Measurements from ENCODE around the gene DAGLB. TPM values are rescaled to one million over a fixed set of nuclear protein-coding genes. Genes with fewer than 3 reads are reported as not detected.
"Not testable (repeated sequence)": the region's sequence is repeated elsewhere in the genome, so short reads cannot be mapped to it uniquely, and the experiment has no call there.

DAGLB gene
- polyA plus RNA-seq, 3 donors from 2014 or later = 6.0 to 12.6 (median 7.4) TPM

- Mint-ChIP-seq H3K27ac (peak overlapping the region in 2 of 6 donors; percentile 28 to 49), H3K4me3 (peak overlapping the region in 2 of 5 donors; percentile 38 to 40), H3K4me1 (peaks cover 13 to 18% of the 10 kb centered on the region in 2 donors)
- not testable (repeated sequence) for H3K9me3 Mint-ChIP-seq; H3K36me3 Mint-ChIP-seq; H3K27me3 Mint-ChIP-seq (ENCODE audit: low read depth in 3 of 3); DNase-seq
Observed at GRCh38 chr7:6450591-6450990, 2.8 kb upstream of the DAGLB start.

- DNase-seq; H3K27me3 Mint-ChIP-seq (ENCODE audit: low read depth in 3 of 3); H3K27ac Mint-ChIP-seq; H3K9me3 Mint-ChIP-seq; H3K36me3 Mint-ChIP-seq: not testable (repeated sequence)
- Mint-ChIP-seq H3K4me3 (peak overlapping the region in 1 of 5 donors; percentile 50), H3K4me1 (peaks cover 20% of the 10 kb centered on the region in 2 donors)
Observed at GRCh38 chr7:6449884-6450283, 2.1 kb upstream of the DAGLB start.

- DNase-seq = peak in 1 of 3 donors; percentile 4
- Mint-ChIP-seq H3K4me1 (peaks cover 20 to 22% of the 10 kb centered on the region in 2 donors), H3K36me3 (peaks cover 0 to 10% (median 4%) of the 10 kb centered on the region in 3 donors), H3K9me3 (no peaks in the 10 kb centered on the region), H3K4me3 (peak overlapping the region; percentile 59 to 92 (median 61)), H3K27me3 (ENCODE audit: low read depth in 3 of 3) (peaks cover 8 to 10% (median 9%) of the 10 kb centered on the region in 3 donors), H3K27ac (peak overlapping the region in 5 of 6 donors; percentile 23 to 81 (median 62))
Observed at GRCh38 chr7:6448943-6449543, 1.3 kb upstream of the DAGLB start.

GRCh38 chr7:6446838-6447580, 745 bp downstream of the DAGLB start:
- H3K27ac Mint-ChIP-seq = peak overlapping the region; percentile 92 to 96 (median 95)
- peaks cover 30 to 36% of the 10 kb centered on the region in 2 donors for H3K4me1 Mint-ChIP-seq
- peaks cover 8 to 10% (median 9%) of the 10 kb centered on the region in 3 donors for H3K27me3 Mint-ChIP-seq (ENCODE audit: low read depth in 3 of 3)
- peak overlapping the region; percentile 92 to 96 (median 93) for H3K4me3 Mint-ChIP-seq
- peaks cover 11 to 14% (median 14%) of the 10 kb centered on the region in 3 donors for H3K36me3 Mint-ChIP-seq
- no peaks in the 10 kb centered on the region for H3K9me3 Mint-ChIP-seq
- DNase-seq = peak in 1 of 3 donors; percentile 26

GRCh38 chr7:6444516-6445269, 3.1 kb downstream of the DAGLB start:
- peaks cover 8 to 9% (median 8%) of the 10 kb centered on the region in 3 donors for H3K27me3 Mint-ChIP-seq (ENCODE audit: low read depth in 3 of 3)
- no peaks in the 10 kb centered on the region for H3K9me3 Mint-ChIP-seq

GRCh38 chr7:6443372-6443941, 4.3 kb downstream of the DAGLB start:
- Mint-ChIP-seq H3K4me1 (peaks cover 39 to 48% of the 10 kb centered on the region in 2 donors), H3K27me3 (ENCODE audit: low read depth in 3 of 3) (peaks cover 7 to 9% (median 8%) of the 10 kb centered on the region in 3 donors), H3K4me3 (no peak overlapping the region), H3K27ac (peak overlapping the region in 1 of 6 donors; percentile 55), H3K36me3 (peaks cover 11 to 15% (median 14%) of the 10 kb centered on the region in 3 donors), H3K9me3 (no peaks in the 10 kb centered on the region)
- DNase-seq = no peak

More at GRCh38 chr7:6444516-6445269, 3.1 kb downstream of the DAGLB start:
- peak overlapping the region in 1 of 6 donors; percentile 39 for H3K27ac Mint-ChIP-seq
- peaks cover 11 to 15% (median 14%) of the 10 kb centered on the region in 3 donors for H3K36me3 Mint-ChIP-seq
- H3K4me1 Mint-ChIP-seq = peaks cover 34 to 43% of the 10 kb centered on the region in 2 donors
- DNase-seq = no peak
- peak overlapping the region in 2 of 5 donors; percentile 57 to 68 for H3K4me3 Mint-ChIP-seq

- Mint-ChIP-seq H3K27ac (no peak overlapping the region), H3K4me3 (no peak overlapping the region), H3K4me1 (peaks cover 36 to 46% of the 10 kb centered on the region in 2 donors), H3K36me3 (peaks cover 11 to 15% (median 14%) of the 10 kb centered on the region in 3 donors), H3K9me3 (no peaks in the 10 kb centered on the region), H3K27me3 (ENCODE audit: low read depth in 3 of 3) (no peaks in the 10 kb centered on the region)
- DNase-seq = no peak
Observed at GRCh38 chr7:6442114-6442513, 5.6 kb downstream of the DAGLB start.

GRCh38 chr7:6440381-6440780, 7.4 kb downstream of the DAGLB start:
- Mint-ChIP-seq H3K4me1 (peaks cover 41 to 48% of the 10 kb centered on the region in 2 donors), H3K27me3 (ENCODE audit: low read depth in 3 of 3) (peaks cover 0 to 1% (median 0%) of the 10 kb centered on the region in 3 donors), H3K36me3 (peaks cover 11 to 13% (median 11%) of the 10 kb centered on the region in 3 donors), H3K4me3 (no peak overlapping the region), H3K27ac (no peak overlapping the region), H3K9me3 (no peaks in the 10 kb centered on the region)
- DNase-seq = no peak

- Mint-ChIP-seq H3K36me3 (peaks cover 2 to 12% (median 7%) of the 10 kb centered on the region in 3 donors), H3K4me3 (no peak overlapping the region), H3K9me3 (no peaks in the 10 kb centered on the region), H3K4me1 (peaks cover 37% of the 10 kb centered on the region in 2 donors), H3K27me3 (ENCODE audit: low read depth in 3 of 3) (peaks cover 0 to 3% (median 0%) of the 10 kb centered on the region in 3 donors), H3K27ac (peak overlapping the region in 1 of 6 donors; percentile 40)
- no peak for DNase-seq
Observed at GRCh38 chr7:6438427-6438826, 9.3 kb downstream of the DAGLB start.

- Mint-ChIP-seq H3K36me3 (peaks cover 0 to 8% (median 2%) of the 10 kb centered on the region in 3 donors), H3K27me3 (ENCODE audit: low read depth in 3 of 3) (peaks cover 0 to 3% (median 0%) of the 10 kb centered on the region in 3 donors), H3K9me3 (no peaks in the 10 kb centered on the region), H3K27ac (no peak overlapping the region), H3K4me1 (peaks cover 30 to 33% of the 10 kb centered on the region in 2 donors), H3K4me3 (no peak overlapping the region)
- no peak for DNase-seq
Observed at GRCh38 chr7:6437251-6437650, 10.5 kb downstream of the DAGLB start.

- H3K27ac Mint-ChIP-seq = peak overlapping the region; percentile 29 to 82 (median 70)
- peak overlapping the region; percentile 68 to 78 (median 73) for H3K4me3 Mint-ChIP-seq
- peaks cover 0 to 4% (median 0%) of the 10 kb centered on the region in 3 donors for H3K36me3 Mint-ChIP-seq
- peaks cover 0 to 3% (median 0%) of the 10 kb centered on the region in 3 donors for H3K27me3 Mint-ChIP-seq (ENCODE audit: low read depth in 3 of 3)
- DNase-seq = peak in 1 of 3 donors; percentile 6
- H3K9me3 Mint-ChIP-seq = no peaks in the 10 kb centered on the region
- H3K4me1 Mint-ChIP-seq = peaks cover 27% of the 10 kb centered on the region in 2 donors
Observed at GRCh38 chr7:6436385-6436685, 11.4 kb downstream of the DAGLB start.

GRCh38 chr7:6435486-6436384, 12.0 kb downstream of the DAGLB start:
- peak overlapping the region in 5 of 6 donors; percentile 67 to 82 (median 72) for H3K27ac Mint-ChIP-seq
- DNase-seq = peak; percentile 79 to 83 (median 80)
- H3K36me3 Mint-ChIP-seq = peaks cover 0 to 4% (median 3%) of the 10 kb centered on the region in 3 donors
- peaks cover 25 to 27% of the 10 kb centered on the region in 2 donors for H3K4me1 Mint-ChIP-seq
- no peaks in the 10 kb centered on the region for H3K9me3 Mint-ChIP-seq
- H3K4me3 Mint-ChIP-seq = peak overlapping the region; percentile 68 to 78 (median 73)
- H3K27me3 Mint-ChIP-seq (ENCODE audit: low read depth in 3 of 3) = peaks cover 0 to 3% (median 0%) of the 10 kb centered on the region in 3 donors

All from immature natural killer cell (primary cell).